PFSK-1 (cell line): ENCODE measurements around the gene MST1.

Experiments used
- FOXP2 ChIP-seq: optimal IDR thresholded peaks from 2 replicates; pipeline ENCODE3; 2011; ENCODE audit warnings: borderline replicate concordance, control low read depth, inconsistent platforms; ENCODE audit not compliant: insufficient read depth; ENCODE audit errors: extremely low read length, extremely low read depth
- POLR2AphosphoS5 ChIP-seq: IDR thresholded peaks from 2 replicates; pipeline ENCODE4 v1.6.1; 2012; ENCODE audit warnings: low read depth, mild to moderate bottlenecking, control low read depth, low read length, moderate library complexity
- REST ChIP-seq, 2 experiments: IDR thresholded peaks; 2 replicates each; pipeline versions ENCODE4 v1.6.1 to v1.8.0; 2011 to 2012; ENCODE audit warnings: low read depth in 2 of 2, low read length in 2 of 2, control low read depth in 1 of 2, inconsistent platforms in 1 of 2, mild to moderate bottlenecking in 1 of 2, moderate library complexity in 1 of 2; ENCODE audit not compliant: insufficient read depth in 1 of 2
- SIN3A ChIP-seq: IDR thresholded peaks from 2 replicates; pipeline ENCODE4 v1.6.1; 2012; ENCODE audit warnings: mild to moderate bottlenecking, low read length, moderate library complexity, borderline replicate concordance; ENCODE audit not compliant: insufficient read depth
- TAF1 ChIP-seq: IDR thresholded peaks from 2 replicates; pipeline ENCODE4 v1.6.1; 2012; ENCODE audit warnings: low read length, control low read depth, borderline replicate concordance; ENCODE audit not compliant: insufficient read depth

Gene MST1

GRCh38 chr3:49719214-49719884, 30.1 kb upstream of the MST1 start, which contains the start of gene AMIGO3:
Gene AMIGO3, minus strand, starts transcription at chr3:49719684. Its CDS starts 219 bp downstream, at chr3:49719465.
- TF ChIP-seq POLR2AphosphoS5 (no peak), TAF1 (no peak), FOXP2 (no peak), REST (IDR thresholded peaks at IDR 0.05; ENCODE audit: insufficient read depth in 1 of 2, low read depth in 2 of 2, low read length in 2 of 2) (no peak), SIN3A (no peak)

- no peak for TF ChIP-seq REST (IDR thresholded peaks at IDR 0.05; ENCODE audit: insufficient read depth in 1 of 2, low read depth in 2 of 2, low read length in 2 of 2)
- TF ChIP-seq POLR2AphosphoS5: no peak
- TF ChIP-seq SIN3A: no peak
- no peak for TF ChIP-seq FOXP2
- TF ChIP-seq TAF1: no peak
Measured at GRCh38 chr3:49718858-49719213, 29.6 kb upstream of the MST1 start.

- no peak for TF ChIP-seq FOXP2
- no peak for TF ChIP-seq SIN3A
- TF ChIP-seq REST (IDR thresholded peaks at IDR 0.05; ENCODE audit: insufficient read depth in 1 of 2, low read depth in 2 of 2, low read length in 2 of 2): no peak
- no peak for TF ChIP-seq POLR2AphosphoS5
- no peak for TF ChIP-seq TAF1
Measured at GRCh38 chr3:49717959-49718857, 28.9 kb upstream of the MST1 start.

- TF ChIP-seq TAF1 (no peak), POLR2AphosphoS5 (no peak; the same call in 1 of the 2 replicates), SIN3A (no peak), FOXP2 (no peak), REST (IDR thresholded peaks at IDR 0.05; ENCODE audit: insufficient read depth in 1 of 2, low read depth in 2 of 2, low read length in 2 of 2) (no peak)
Measured at GRCh38 chr3:49717211-49717958, 28.1 kb upstream of the MST1 start.
